GM18867 (cell line): Measurements from ENCODE around the gene NCOA1.
A peak's percentile ranks its signal among the peaks of the same experiment; 100 is the strongest.

Experiments
- ATAC-seq: cut with Tn5 transposase; IDR thresholded peaks from one replicate; pipeline ENCODE4 v1.9.1; 2021; ENCODE audit warnings: mild to moderate bottlenecking, moderate library complexity; ENCODE audit not compliant: unreplicated experiment

The NCOA1 gene

DNA sequence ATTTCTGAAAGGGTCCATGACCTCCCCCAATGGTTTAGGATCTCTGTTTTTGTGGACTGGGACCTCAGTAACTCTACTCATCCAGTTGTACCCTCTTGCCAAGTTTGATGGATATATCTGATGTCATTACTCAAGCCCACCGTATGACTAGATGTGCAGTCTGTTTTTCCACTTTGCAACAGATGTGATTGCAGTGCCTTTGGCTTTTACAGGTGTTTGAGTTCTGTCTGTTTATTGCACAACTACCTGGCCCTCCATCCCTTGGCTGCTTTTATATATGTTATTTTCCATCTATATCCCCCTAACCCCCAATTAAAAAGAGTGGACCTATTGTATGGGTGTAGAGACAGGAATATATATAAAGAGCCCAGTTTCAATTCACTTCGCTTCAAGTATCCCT is 10.8 kb downstream of the NCOA1 start:
- ATAC-seq, result no peak

DNA sequence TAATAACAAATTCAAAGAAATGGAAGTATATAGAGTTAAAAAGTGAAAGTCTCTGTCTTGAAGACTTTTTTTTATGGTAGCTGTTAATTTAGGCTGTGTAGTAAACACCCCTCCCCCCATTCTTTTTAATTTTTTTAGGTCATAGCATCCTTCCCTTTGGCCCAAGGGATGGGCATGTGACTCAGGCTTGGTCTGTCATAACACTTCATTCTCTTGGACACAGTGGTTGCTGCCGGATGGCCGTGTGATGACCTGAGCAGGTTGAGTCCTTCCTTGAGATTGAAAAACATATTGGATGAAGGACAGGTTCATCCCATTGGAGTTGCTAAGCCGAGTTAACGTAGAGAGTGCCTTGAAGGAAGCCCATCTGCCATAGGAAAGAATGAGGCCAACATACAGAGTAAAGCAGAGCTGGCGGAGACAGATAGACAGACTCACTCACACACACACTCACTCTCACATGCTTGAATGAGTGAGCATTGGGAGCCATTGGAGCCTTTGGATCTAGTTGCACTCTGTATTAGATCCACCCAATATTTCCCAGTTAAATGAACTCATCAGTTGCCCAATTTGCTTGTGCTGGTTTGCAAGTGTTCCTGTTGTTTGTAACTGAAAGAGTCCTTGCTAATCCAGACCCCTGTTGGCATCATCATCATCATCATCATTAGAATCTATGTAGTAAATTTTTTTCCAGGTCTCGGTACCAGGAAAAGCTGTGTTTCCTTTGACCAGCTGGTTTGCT is 14.7 kb downstream of the NCOA1 start:
- no peak for ATAC-seq

- no peak for ATAC-seq
These were observed 16.5 kb downstream of the NCOA1 start for GRCh38 chr2:24507549-24507948.

GRCh38 chr2:24508878-24509277 is 17.8 kb downstream of the NCOA1 start:
- ATAC-seq, result peak; percentile 5

DNA sequence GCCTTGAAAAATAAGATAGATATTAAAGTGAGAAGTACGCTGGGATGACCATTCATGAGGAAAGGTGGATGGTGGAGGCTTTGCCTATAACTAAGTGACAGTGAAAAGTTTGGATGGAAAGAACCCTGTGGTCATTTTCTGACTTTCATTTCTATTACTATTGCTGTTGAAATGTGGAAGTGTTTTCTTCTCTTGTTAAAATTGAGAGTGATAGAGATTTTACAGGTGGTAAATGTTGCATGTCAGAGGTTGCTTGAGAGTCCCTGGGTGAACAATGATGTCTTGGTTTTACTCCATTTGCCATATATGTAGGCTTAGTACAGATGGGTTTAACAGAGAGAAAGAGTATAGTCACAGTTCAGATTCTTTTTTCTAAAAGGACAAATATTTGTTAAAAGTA is 18.4 kb downstream of the NCOA1 start:
- peak; percentile 83 for ATAC-seq

- ATAC-seq, result peak; percentile 56
These were observed 18.8 kb downstream of the NCOA1 start for GRCh38 chr2:24509840-24510239.

GRCh38 chr2:24510771-24511170 is 19.7 kb downstream of the NCOA1 start:
- ATAC-seq, result no peak

DNA sequence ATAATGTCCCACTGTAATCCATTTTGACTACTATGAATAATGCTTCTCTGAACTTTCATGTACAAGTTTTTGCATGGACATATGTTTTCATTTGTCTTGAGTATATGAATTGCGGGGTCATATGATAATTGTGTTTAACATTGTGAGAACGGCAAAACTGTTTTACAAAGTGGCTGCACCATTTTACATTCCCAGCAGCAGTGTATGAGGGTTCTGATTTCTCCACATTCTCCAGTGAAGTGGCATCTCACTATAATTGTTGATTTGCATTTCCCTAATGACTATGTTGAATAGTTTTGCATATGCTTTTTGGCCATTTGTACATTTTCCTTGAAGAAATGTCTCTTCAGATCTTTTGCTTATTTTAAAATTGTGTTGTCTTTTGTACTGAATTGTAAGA is 20.1 kb downstream of the NCOA1 start:
- no peak for ATAC-seq

- no peak for ATAC-seq
These were observed 20.8 kb downstream of the NCOA1 start for GRCh38 chr2:24511894-24512293.

DNA sequence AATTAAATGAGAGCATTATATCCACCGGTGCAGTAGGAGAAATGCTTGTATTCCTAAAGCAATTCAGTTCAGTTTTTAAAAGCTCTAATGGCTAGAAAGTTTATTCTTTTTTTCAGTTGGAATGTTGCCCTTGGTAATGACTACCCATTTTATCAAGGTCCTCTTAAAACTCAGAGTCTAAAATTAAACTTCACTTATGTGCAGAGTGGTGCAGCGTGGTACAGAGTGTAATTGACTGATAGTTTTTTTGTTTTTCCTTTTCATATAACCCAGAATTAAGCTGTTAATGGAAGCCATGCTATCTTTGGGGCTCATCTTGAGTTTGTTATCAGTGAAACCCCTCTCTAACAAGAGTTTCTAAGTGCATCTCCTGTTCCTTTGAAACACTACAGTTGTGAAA is 21.4 kb downstream of the NCOA1 start:
- no peak for ATAC-seq

GRCh38 chr2:24512831-24513230 is 21.8 kb downstream of the NCOA1 start:
- no peak for ATAC-seq

DNA sequence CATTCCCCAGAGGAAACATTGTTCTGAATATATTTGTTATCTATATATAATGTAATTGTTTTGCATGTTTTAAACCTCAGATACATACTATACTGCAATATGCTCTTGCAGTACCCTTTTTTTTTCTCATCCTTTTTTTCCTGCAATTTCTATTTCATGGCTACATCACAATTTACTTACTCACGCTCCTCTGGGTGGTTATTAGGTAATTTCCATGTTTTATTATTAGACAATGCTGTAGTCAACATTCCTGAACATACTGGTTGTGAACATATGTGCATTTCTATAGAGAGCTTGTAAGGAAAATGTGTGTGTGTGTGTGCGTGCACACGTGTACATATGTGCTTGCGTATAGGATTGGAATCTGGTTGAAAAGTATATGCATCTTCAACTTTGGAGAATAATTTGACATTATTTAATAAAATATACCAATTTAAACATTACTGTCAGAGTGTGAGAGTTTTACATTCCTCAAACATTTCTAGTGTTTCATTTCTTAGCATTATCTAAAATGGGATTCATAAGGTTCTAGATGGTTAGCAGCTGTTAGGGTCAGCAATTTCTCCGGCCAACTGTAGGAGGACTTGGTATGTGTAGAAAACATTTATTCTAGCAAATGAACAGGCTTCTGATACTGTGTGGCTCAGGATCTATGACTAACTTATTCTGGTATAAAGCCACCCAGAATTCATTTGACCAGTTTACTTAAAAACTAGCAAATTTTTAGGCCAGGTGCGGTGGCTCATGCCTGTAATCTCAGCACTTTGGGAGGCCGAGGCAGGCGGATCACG is 22.4 kb downstream of the NCOA1 start:
- no peak for ATAC-seq

DNA sequence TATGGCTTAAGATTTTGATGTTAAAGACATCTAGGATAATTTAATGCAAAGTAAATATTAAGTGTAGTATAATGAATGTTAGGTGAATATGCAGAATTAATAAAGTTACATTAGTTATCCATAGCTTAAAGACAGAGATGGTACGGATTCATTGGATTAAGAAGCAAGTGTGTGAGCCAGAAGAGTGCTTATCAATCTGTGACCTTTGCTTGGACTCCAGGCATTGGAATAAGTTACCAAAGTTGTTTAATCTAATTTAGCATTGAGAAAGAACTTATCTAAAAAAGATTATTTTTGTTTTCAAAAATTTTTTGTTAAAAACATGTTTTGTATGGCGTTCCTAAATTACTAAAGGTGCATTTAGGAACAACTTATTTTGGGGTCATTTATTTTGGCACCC is 23.8 kb downstream of the NCOA1 start:
- ATAC-seq, result no peak

GRCh38 chr2:24515335-24515734 is 24.3 kb downstream of the NCOA1 start:
- ATAC-seq, result no peak

DNA sequence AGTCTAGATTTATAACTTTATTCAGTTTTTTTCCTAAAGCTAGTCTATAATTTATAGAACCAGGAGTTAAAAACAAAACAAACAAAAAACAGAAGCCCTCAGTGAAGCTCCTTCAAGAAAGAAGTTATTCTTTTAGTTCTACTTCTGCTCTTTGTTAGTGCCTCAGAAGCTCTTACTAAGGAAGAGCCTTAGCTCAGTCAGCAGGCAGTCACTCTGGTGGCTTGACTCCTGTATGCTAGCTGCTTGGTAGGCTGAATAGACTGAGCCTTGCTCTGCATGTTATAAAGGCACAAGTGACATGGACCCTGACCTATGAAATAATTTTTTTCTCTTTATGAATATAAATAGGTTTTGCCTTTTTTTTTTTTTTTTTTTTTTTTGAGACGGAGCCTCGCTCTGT is 24.8 kb downstream of the NCOA1 start:
- no peak for ATAC-seq

DNA sequence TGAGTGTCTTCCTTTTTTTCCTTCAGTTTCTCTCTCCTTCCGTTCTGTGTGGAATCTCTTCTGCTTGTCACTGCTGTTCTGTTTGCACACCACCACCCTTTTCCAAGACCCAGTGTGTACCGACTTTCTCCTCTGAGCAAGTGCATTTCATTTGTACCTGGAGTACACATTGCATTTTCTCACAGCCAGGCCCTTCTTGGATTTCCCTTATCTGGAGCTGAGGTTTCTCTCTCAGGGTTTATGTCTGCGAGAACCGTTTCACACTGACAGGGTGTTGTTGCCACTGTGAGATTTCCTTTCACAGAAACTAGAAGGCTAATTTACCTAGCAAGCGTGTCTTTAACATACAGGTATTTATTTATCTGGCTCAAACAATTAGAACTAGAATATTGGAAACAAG is 26.2 kb downstream of the NCOA1 start:
- no peak for ATAC-seq

DNA sequence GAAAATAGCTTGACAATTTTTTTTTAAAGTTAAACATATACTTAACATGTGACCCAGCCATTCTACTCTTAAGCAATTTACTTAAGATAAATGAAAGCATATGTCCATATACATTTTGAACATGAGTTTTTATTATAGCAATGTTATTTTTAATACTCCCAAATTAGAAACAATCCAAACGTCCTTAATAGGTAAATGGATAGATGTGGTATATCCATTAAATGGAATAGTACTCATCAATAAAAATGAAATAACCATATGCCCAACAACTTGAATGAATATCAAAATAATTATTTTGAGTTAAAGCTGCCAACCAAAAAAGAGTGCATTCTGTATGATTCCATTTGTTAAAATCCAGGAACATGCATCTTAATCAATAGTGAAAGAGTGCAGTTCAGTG is 29.1 kb downstream of the NCOA1 start:
- no peak for ATAC-seq

GRCh38 chr2:24521162-24521857 is 30.3 kb downstream of the NCOA1 start:
- no peak for ATAC-seq

DNA sequence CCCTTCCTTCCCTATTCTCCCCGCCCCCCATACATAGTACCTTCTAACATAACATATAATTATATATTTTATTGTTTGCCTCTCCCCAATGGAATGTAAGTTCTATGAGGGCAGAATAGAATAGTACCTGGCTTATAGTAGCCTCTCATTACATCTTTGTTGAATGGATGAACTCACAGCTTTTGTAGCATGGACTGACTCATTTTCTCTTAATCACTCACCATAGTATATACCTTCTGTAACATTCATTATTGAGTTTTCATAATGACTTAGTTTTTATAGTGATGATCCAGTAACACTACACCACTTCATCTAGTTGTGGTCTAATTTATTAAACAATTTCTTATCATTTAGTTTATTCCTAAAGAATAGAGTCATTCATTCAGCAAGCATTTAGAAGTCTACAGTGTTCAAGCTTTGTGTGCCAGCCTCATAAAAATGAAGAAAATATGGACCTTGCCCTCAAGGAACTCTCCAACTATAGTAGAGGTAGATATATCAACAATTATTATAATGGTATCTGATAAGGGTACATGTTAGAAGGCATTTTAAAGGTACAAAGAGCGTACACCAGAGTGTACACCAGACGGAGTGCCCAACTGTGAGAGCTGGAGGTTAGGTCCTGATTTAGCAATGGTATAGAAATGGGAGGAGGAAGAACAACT is 31.1 kb downstream of the NCOA1 start:
- no peak for ATAC-seq

DNA sequence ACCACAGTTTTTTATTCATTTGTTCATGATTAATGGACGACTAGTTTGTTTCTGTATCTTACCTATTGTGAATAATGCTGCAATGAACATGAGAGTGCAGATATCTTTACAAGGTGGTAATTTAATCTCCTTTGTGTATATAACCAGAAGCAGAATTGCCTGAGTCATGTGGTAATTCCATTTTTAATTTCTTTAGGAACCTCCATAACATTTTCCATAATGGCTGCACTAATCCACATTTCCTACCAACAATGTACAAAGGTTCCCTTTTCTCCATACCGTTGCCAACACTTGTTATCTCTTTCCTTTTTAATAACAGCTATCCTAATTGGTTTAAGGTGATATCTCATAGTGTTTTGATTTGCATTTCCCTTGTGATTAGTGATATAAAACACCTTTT is 36.5 kb downstream of the NCOA1 start:
- ATAC-seq, result no peak

DNA sequence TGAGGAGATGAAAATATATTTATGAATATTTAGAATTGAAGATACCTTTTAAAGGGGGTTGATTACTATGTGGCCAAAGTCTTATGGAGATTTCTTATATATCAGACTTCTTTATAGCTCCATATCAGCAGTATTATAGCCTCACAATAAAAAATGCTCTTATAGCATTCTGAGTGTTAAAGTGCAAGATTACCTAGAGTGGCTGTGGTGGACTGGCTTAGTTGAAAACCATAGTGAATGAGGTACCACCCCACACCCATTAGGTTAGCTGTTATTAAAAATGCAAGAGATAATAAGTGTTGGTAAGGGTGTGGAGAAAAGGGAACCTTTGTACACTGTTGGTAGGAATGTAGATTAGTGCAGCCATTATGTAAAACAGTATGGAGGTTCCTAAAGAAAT is 39.7 kb downstream of the NCOA1 start:
- ATAC-seq, result no peak
